Activated CD4-positive, alpha-beta T cell treated with anti-CD3 and anti-CD28 coated beads for 48 hours (primary cell): Measurements from ENCODE around the gene KIF26A.
"Not testable (repeated sequence)": the region's sequence is repeated elsewhere in the genome, so short reads cannot be mapped to it uniquely, and the experiment has no call there.

ENCODE experiments used
- DNase-seq: peaks from one replicate; pipeline ENCODE4 v3.0.0-alpha.2; 2020

The KIF26A gene

GRCh38 chr14:104145826-104146601 lies 7.6 kb downstream of the KIF26A start:
- no peak for DNase-seq

DNA sequence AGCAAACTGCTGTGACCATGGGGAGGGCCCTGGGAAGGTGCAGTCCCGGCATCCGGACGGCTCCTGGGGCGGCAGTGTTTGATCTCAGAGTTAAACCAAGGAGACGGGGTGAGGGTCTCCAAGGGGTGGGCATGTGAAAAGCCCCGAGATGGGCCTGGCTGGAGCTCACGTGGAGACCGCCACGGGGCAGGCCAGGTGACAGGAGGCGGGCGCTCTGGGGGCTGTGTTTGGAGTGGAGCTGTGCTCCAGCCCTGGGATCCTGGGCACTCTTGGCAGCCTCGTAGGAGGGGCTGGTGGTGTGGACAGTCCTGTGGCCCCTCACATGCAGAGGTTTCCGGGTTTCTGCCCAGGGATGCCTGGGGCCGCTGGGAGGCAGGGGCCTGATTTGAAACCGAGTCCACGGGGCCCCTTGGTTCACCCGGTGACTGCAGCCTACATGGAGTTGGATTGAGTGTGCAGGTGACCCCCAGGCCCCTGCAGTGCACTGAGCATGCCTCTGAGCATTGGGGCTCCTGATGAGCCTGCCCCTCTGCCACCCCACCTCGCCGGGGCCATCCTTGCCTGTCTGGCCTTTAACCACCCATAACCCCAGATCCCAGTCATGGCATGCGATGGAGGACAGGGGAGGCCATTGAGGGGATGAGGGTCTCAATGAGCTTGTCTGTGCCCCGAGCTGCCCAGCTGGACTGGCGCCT lies 8.4 kb downstream of the KIF26A start:
- no peak for DNase-seq

DNA sequence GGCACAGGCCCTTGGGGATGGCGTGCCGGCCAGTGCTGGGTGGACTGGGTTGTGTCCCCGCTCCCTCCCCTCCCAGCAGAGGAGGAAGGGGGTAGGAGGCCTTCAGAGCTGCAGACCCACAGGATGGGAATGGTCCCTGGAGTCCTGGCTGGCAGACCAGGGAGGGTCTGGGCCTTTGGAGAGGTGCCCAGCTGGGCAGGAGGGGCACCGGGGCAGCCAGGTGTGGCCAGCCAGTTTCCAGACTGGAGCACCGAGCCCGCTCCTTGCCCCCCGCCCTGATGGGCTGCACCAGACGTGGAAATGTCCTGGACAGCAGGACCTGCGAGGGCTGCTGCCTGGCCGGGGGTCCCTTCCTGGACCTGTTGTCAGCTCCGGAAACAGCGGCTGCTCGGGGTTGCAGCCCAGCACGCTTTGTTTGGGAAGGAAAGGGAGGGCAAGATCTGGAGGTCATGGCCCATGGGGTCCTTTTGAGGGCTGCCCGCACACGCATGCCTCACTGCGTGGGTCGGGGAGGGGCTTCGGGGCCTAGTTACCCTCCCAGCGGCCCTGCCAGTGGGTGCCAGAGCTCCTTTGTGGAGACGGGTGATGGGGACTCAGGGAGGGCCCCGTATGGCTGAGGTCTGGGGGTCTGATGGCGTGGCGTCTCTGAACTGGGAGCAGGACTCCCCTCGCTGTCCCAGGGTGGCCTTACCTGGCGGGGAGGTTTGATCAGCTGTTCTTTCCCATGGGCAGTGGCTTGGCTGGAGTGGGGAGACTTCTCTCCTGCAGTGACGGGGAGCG lies 9.1 kb downstream of the KIF26A start:
- no peak for DNase-seq

- DNase-seq, result no peak
Measured at GRCh38 chr14:104148433-104149277, 10.3 kb downstream of the KIF26A start.

- no peak for DNase-seq
Measured at GRCh38 chr14:104149278-104149595, 10.8 kb downstream of the KIF26A start.

- peak; percentile 53 for DNase-seq
Measured at GRCh38 chr14:104149617-104150135, 11.3 kb downstream of the KIF26A start.

GRCh38 chr14:104150136-104151025 lies 12.0 kb downstream of the KIF26A start:
- DNase-seq, result peak; percentile 18

DNA sequence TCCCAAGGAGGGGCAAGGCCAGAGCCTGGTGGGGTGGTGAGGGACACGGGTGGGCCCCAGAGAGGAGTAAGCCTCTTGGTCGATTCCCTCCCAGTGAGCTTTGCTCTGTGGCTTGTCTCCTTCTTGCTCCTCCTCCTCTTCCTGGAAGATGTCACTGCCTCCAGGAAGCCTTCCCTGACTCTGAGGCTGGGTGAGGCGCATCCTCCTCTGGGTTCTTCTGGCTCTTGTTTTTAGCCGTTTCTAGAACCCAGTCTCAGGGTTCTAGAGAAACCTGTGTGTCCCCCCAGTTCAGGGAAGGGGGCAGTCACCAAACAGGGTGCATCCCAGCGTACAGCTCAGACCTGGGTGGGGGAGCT lies 12.6 kb downstream of the KIF26A start:
- DNase-seq, result no peak

- no peak for DNase-seq
Measured at GRCh38 chr14:104151566-104152245, 13.3 kb downstream of the KIF26A start.

DNA sequence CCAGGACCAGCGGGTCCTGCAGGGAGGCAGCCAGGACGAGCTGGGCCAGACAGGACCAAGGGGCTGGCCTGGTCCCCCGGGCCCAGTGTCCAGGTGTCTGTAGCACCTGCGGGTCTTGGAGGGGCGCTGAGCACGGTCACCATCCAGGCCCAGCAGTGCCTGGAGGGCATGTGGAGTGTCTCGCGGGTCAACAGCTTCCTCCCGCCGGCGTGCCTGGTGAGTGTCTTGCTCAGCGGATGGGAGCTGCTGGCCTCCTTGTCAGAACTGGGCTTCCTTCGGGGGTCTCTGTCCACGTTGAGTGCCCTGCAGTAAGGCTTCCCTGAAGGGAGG lies 13.8 kb downstream of the KIF26A start:
- no peak for DNase-seq

DNA sequence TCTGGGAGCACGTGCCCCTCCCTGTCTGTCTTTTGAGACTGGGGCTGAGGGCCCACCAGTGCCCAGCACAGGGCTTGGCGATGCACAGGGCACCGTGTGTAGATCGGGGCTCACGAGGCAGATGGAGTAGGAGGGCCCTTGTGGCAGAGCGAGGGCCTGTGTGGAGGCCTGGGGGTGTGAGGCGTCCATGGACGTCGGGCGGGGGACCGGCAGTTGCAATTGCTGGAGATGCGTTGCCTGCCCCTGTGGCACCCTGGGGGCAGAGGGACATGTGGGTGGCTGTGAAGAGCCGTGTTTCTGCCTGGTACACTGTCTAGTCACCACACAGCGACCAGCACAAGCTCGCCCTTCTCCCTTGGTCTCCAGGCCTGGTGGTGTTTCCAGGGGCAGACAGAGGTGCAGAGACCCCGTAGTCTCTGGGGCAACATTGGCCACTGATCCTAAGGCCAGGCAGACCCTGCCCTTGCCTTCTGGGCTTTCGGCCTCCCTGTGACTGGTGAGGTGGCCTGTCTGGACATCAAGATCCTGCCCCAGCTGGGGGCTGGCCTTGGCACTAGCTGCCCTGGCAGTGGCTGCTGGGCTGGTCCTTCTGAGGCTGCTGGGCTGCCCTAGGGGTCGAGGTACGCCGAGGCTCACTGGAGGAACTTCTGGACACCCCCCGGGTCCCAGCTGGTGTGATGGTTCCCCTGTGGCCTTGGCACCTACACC lies 14.5 kb downstream of the KIF26A start:
- DNase-seq, result no peak

DNA sequence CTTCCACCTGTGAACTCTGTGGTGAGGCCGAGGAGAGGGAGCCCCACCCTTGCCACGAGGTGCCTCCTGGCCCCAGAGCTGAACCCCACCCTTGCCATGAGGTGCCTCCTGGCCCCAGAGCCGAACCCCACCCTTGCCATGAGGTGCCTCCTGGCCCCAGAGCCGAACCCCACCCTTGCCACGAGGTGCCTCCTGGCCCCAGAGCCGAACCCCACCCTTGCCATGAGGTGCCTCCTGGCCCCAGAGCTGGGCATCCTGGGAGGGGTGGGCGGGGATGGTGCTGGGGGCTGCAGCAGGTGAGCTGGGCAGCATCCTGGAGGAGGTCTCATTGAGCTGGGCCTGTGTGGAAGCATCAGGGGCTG lies 15.0 kb downstream of the KIF26A start:
- not testable (repeated sequence) for DNase-seq

GRCh38 chr14:104154246-104154645 lies 15.9 kb downstream of the KIF26A start:
- no peak for DNase-seq

DNA sequence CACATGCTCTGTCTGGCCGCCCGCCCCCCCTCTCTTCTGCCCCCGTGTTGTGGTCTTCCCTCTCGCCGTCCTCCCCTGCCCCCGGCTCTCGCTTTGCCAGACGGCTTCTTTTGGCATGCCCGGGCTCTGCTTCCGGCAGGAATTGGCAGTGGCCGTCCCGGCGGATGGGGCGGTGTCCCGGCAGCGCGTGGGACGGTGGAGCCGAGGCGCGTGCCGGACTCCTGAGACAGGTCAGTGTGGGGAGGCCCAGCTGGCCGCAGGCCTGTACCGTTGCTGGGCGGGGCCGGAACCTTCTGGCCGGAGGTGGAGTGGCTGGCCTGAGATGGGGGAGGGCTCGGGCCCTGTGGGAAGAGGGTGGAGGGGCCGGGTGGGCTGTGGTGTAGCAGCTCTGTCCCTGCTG lies 17.1 kb downstream of the KIF26A start:
- DNase-seq, result no peak

GRCh38 chr14:104156142-104156541 lies 17.8 kb downstream of the KIF26A start:
- no peak for DNase-seq

- no peak for DNase-seq
Measured at GRCh38 chr14:104157016-104157928, 18.9 kb downstream of the KIF26A start.

DNA sequence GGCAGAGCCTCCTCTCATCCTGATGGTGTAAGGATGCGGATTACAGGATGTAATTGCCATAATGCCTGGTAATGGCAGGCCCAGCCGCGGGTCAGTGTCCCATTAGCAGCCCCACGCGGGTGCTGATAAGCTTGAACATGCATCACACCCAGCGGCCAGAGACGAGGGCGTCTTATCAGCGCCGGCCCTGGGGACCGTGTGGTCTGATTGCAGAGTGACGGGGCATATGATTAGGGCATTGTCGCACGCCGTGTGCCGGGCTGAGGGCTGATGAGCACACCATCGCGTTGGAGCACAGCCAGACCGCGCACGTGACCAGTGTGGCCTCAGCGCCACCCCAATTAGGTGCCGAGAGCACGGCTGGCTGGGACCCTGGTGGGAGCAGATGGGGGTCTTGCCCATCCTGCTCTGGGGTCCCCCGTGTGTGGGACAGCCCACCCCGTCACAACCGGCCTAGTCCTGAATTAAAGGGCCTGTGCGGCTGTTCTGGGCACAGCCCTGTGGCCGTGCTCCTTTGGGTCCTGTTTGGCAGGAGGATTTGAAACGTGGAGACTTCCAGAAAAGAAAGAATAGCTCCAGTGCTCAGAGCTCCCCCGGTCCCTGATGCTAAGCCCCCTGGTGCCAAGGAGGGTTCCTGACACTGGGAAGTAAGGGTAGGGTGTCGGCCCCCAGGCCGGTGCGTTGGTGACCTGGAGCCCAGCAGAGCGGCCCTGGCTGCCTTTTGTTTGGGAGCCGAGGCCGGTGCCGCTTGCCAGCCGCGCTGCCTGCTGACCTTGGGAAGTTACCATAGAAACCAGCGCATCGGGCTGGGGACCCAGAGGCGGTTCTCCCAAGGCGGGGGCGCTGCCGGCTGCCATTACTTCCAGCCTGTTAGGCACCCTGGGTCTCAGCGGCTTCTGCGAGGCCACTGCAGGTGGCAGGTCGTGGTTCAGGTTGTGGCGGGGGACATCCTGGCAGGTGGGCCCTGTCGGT lies 20.7 kb downstream of the KIF26A start:
- no peak for DNase-seq

DNA sequence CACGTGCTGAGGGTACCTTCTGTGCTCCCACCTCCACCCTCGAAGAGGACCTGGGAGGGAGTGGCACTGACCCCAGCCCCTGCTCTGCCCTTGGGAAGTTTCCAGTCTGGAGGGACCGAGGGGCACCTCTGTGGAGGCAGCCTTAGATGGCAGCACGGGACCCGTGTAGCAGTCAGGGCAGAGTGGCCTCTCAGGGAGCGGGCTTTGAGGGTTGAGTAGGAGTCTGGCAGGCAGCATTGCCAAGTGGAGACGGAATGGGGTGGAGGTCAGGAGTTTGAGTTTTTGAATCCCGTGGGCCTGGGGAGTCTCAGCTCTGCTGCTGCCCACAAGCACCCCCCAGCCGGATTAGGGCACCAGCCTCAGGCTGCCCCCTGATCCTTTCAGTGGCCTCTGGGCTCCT lies 21.6 kb downstream of the KIF26A start:
- DNase-seq, result no peak
